Femur (tissue), 1 donor: ENCODE data around the gene CCDC146.
"Not testable (repeated sequence)": the region's sequence is repeated elsewhere in the genome, so short reads cannot be mapped to it uniquely, and the experiment has no call there.

Experiments
- DNase-seq: peaks from one replicate; pipeline ENCODE4 v3.0.0-alpha.2; 2017

The CCDC146 gene

DNA sequence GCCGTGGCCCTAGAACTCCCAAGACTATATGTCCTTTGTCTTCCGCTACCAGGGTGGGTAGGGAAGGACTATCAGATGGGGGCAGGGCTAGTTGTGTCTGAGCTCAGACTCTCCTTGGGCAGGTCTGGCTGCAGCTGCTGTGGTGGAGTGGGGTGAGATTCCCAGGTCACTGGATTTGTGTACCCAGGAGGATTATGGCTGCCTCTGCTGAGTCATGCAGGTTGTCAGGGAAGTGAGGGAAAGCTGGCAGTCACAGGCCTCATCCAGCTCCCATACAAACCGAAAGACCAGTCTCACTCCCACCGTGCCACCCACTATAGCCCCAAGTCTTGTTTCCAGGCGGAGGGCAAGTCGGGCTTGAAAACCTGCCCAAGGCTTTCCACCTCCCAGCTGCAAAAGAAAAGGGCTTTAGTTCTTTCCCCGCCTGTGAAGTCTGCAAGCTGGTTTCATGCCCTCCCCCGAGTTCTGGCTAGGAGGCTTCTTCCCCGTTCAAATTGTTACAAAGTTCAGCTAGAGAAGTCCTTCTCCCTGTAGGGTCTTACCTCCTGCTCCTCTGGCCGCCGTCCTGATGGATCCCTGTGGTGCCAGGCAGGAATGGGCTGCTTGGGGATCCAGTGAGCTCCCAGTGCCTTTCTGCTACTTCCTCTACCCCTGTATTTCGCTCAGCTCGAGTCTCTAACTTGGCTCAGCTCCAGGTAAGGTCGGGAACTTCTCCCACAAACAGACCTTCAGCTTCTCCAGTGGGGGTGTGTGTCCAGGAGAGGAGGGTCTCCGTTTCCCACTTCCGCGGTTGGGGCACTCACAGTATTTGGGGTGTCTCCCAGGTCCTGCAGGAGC is 184.0 kb downstream of the CCDC146 start:
- no peak for DNase-seq

DNA sequence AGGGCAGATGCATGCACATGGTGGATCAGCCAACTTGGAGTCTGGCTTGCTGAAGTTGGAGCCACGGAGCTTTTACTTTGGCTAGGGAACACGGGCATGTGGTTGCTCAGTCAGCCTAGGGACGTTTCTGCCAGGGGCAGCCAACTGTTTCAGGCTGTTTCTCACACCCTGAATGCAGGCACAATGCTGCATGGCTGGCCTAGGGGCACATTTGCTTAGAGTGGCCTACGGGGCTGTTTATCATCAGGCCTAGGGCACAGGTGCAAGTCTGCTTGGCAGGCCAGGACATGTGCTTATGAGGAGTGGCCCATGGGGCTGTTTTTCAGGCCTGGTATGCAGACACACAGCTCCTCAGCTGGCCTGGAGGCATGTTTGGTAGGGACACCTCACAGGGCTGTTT is 186.4 kb downstream of the CCDC146 start:
- peak; percentile 37 for DNase-seq

DNA sequence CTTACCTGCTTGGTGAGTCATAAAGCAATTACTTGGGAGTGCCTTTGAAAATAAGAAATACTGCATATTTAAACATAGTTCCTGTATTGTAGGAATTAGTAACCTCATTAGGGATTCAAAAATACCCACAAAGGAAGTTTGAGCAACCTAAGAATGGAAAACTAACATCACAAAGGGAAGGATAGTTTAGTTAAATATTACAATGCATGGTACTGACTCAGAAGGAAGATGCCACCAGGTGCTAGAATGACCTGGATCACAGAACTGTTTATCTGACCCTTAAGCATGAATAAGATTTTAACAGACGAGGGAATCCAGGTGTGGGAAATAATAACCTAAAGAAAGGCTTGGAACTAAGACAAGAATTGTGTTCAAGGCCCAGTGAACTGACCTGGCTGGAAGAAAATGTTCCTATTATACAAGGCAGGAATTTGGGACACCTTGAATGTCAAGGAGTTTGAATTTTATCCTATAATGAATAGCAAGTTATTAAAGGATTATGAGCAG is 187.4 kb downstream of the CCDC146 start:
- DNase-seq, result no peak

DNA sequence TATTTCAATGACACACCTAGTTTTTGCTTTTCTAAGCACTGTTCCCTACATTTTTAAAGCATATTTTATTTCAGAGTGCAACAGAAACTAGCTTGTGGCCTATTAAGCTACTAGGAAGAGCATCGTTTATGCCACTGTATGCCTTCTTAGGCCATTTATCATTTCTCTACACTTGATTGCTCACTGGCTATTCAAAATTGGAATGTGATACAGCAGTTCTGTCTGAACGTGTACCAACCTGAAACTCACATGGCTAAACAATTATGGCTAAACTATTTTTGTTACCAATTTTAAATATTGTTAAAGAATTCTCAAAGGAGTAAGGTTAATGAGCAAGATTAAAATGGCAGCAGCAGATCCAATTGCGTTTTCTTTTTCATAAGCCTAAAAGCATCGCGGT is 188.6 kb downstream of the CCDC146 start:
- no peak for DNase-seq

DNA sequence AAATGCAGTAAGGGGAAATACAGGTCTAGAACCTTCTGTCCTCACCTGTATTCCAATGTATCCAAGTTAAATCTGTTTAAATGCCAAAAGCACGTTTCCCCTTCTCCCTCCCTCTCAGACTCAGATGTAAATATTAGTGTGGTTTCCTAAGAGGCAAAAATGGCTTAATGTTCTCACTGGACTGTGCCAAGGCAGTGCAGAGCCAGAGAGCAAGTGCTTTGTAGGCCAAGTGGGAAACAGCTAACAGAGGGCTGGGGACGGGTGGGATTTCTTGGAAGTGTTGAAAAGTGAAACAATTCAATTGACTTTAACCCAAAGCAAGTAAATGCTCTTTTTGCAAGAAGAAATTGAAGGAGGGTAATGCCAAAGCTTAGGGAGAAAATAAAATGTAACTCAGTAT is 190.7 kb downstream of the CCDC146 start:
- DNase-seq, result peak; percentile 71

DNA sequence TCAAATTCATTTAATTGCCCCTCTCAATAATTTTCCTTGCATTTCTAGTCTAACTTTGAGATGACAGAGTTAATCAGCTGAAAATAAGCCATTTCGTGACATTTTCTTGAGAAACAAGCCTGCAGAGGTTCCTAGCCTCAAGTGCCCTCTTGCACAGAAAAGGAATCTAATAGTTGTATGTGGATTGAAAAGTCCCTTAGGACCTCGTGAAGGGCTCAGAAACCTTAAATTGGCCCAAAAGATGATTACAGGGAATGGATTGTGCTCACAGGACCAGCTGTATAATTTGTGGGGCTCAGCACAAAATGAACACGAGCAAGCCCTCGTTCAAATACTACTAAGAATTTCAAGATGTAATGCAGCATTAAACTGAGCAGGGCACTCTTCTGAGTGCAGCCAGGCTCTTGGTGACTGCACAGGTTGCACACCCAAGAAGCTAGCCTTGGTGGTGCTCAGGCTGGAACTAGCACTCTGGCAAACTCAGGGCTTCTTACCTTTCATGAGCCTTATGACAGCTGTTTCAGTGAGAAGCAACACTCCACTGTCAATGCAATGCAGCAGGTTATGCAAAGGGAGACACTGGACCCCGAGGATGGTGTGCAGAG is 191.6 kb downstream of the CCDC146 start:
- no peak for DNase-seq

DNA sequence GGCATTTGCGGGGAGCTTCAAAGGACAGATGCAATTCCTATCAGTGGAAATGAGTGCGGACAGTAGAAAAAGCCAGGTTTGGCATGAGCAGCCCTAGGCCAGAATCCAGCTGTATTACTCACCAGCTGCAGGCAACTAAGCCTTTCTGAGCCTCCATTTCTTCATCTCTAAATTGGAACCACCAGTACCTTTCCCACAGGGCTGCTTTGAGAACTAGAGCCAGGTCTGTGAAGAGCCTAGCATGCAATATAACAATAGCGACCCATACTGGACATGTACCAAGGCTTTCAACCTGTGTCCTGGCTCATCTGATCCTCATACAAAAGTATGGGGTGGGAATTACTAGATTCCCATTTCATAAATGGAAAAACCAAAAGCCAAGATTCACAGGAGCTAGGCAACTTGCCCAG is 192.8 kb downstream of the CCDC146 start:
- DNase-seq, result peak; percentile 81

DNA sequence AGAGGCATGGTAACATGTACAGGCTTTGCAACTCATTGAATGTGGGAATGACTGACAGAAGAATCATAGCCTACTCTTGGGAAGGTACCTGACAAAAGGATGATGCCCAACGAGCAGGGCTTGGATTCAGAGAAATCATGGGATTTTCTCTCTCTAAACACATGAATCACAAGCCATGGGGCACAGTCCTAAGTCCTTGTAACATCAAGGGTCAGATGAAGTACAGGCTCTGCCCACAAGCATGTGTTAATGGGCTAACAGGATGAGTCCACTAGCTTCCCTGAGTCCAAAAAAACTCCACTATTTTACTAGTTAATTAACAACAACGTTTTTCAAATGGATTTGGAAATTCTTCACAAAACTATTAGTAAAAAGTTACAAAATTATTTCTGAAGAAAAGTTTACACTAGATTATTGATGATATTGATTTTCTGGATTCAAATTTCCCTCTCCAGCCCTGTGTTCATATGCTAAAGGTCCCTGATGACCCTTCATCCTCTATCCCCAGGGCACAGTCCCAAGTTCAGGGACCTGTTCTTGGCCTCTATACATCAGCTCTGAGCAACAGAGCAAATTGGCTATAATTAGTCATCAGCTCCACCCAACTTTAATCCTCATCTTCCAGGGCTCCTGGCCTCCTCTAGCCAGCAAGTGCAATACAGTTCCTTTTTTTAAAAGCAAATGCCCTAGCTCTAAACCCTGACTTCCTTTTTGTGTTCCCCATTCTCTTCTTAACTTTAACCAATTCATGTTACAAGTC is 194.0 kb downstream of the CCDC146 start:
- no peak for DNase-seq

DNA sequence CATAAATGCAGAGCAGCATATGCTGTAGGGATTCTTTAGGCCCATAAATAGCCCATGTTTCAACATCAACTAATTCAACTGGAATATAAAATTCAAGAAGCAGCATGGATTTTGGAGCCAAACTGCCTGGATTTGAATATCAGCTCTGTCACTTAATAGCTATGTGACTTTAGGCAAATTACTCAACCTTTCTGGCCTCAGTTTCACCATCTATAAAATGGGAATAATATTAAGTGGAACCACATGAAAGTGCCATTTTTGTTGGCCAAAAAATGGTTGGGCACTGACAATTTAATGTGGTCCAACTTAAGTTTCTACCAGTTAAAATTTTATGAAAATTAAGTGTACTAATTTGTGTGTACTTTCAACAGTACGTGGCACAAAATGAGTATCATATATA is 195.6 kb downstream of the CCDC146 start:
- DNase-seq, result no peak

DNA sequence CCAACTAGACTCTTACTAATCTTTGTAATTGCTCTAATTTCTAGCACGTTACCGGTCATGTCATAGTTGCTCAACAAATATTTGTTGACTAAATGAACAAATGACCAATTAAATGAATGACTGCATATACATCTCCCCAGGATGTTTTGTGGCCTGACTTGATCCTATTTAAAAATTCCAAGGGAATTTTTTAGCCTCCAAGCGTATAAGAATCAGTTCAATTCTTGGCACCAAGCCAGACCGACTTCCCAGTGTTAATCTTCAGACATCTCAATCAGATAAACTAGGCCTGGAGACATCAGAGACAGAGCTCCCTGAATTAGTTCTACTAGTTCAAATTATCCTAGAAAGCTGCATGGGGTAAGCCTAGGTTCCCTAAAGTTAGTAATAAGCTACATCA is 197.7 kb downstream of the CCDC146 start:
- no peak for DNase-seq

DNA sequence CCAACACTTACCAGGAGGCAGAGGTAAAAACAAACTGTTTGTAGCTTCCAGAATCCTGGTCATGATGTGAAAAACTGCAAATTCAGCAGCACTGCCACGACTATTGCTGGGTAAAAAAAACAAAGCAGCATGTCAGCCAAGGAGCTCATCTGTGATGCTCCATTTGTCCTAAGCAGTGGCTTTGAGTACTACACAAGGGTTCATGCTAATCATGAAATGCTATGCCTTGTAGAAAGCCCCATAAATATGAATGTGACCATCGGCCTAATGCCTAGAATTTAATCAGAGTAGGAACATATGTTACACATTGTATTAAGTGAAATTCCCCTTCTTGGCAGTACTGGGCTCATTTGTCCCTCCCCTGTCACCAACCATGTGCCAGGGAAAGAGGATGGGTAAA is 198.3 kb downstream of the CCDC146 start:
- DNase-seq, result no peak

DNA sequence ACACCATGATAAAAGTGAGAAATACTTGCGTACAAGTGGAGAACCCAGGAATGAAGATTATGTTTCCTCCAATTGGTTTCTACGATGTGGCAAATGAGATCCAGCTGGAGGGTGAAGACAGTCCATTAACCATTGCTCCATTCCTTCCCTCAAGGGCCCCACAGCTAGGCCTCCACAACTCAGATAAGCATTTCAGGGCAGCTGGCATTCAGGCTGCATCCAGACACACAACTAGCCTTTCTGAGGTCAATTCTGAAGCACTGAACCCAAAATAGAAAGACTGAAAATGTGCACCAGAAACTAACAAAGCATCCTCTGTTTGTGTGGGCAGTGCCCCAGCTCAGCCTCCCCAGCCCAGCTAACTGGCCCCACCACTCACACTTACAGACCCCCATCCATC is 198.9 kb downstream of the CCDC146 start:
- no peak for DNase-seq

DNA sequence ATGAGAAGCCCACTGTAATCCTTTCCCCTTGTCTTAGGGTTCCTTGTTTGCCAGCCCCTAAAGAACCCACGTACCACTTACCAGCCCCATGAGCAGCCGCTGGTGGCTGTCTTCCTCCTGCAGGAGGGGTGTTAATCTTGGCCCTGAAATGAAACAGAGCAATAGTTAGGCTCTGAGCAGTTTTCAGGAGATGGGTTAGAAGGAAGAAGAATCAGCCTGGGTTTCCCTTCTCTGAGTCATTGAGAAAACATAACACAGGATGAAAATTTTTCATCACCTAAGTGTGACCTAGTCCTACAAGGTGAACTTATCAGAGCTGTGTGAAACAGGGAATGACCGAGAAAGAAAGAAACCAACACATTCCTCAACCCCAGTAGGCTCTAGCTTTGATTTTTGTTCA is 203.7 kb downstream of the CCDC146 start:
- no peak for DNase-seq

DNA sequence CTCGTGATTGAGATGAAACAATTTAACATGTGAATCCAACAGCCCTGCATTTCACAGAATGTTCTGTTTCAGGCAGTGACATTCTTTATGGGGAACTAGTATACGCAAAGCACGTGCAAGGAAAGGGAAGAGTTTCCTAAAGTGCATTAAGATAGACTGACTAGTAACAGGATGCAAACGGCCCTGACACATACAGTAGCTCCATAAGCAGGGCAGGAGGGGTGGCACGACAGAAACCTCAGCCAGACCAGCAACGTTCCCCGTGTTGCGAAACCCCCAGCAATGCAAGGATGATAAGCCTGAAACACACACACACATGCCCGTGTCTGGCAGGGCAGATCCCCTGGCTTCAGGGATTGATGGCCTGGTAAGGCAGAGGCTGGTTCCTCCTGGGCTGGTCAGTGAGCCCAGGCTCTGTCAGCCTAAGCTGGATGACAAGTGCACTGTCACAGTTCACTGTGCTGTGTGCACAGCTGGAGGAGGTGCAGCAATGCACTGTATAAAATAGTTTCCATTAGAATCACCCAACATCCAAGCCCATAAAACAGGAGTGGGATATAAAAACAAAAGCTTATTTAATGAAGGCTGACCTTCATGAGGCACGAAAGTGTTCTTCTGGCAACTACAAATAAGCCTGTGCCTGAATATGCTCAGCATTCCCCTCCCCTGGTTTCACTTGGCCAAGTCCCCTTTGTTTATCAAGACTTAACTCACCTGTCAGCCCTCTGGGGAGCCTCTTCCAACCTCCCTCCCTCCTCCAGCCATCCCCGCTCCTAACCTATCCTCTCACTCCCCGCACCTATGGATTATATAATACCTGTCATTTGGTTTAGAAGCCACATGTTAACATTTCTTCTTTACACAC is 204.9 kb downstream of the CCDC146 start:
- no peak for DNase-seq

DNA sequence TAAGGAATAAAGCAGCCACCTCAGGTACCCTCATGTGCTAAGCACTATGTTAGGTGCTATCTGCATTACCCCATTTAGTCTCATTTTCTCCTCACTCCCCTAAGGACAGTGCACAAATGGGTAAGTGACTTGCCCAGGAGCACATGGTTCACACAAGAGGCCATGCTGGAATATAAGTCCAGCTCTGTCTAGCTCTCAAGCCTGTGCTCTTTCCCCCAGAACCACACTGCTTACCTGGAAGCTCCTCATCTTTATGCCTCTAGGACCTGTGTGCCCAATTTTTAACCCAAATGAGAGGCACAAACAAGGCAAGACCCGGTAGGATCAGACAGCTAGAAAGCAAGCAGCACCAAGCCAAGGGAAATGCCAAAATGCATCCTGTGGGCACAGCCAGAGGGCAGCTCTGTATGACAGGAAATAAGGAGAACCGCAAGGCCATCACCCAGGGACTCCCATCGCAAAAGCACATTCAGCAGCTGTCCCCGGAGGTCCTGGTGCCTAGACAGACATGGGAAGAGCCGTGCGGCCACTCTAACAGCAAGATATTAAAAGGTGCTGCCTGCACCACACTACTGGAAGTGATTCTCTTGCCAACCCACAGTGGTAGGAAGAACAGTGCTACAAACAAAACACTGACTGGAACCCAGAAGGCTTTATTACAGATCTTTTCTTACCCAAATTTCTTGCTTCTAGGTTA is 205.7 kb downstream of the CCDC146 start:
- DNase-seq, result no peak

DNA sequence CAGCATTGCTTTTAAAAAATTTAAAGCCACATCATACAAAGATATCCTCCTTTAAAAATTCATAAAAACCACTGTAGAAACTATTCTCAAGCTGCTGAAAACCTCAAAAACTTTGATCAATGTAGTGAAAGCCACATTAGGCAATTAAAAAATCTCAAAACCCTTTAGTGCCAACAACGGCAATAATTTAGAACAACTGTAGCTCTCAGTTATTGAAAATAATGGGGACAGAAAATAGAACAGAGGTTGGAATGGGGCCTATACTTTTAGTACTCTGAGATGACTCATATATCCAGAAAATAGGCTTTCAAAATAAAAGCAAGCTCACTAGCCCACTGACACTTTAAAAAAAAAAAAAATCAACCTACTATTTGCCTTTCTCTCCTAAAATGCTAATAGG is 206.3 kb downstream of the CCDC146 start:
- no peak for DNase-seq

DNA sequence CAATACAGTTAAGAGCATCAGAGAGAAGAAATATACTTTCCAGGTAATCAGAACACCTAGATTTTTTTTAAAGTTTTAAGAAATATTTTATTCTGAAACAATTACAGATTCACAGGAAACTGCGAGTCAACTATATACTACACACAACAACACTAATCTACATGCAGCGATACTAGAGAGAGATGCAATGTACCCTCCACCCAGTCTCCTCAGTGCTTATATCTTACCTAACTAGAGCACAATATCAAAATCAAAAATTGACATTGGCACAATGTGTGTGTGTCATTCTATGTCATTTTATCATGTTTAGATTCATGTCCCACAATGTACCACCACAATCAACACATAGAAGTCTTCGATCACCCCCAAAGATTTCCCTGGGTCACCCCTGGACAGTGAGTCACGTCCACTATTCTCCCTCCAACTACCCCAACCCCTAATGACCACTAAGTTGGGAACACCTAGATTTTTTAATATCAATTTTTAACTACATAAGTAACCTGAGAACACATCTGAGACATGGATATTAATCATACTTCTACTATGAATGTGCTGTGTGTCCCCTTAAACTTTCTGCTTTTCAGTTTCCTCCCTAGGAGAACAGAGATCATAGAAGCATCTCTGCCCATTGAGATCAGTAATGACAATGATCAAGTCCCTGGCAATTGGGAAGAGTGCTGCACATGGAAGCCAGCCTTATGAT is 207.2 kb downstream of the CCDC146 start:
- DNase-seq, result no peak

DNA sequence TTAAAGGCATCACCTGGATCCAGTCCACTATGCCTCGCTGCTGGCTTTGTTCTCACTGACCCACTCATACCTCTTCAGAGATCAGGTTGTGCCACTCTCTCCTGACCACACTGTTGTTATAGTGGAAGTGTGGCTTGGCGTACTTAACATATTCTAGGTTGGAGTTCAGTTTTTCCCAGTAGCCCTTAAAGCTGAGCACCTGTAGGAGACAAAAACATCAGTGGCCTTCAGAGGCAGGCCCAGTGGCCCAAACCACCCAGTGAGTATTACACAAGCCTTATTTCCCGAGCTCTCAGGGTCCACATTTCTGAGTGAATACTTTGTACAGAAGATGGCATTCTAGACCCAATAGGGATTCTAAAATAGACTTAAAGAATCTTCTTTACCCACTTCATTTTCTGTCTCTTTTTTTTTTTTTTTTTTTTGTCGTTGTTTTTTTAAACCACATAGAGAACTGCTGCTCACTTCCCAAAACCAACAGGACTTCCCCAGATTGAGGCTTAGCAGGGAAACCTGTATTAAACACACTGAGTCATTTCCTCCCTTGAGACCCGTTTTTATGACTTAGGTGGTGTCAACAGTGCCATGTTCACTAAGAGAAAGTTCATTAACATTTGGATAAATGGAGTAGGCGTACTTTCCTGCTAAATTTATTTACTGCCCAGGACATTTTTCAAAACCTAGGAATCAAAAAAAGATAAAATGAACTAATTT is 207.9 kb downstream of the CCDC146 start:
- DNase-seq, result no peak

DNA sequence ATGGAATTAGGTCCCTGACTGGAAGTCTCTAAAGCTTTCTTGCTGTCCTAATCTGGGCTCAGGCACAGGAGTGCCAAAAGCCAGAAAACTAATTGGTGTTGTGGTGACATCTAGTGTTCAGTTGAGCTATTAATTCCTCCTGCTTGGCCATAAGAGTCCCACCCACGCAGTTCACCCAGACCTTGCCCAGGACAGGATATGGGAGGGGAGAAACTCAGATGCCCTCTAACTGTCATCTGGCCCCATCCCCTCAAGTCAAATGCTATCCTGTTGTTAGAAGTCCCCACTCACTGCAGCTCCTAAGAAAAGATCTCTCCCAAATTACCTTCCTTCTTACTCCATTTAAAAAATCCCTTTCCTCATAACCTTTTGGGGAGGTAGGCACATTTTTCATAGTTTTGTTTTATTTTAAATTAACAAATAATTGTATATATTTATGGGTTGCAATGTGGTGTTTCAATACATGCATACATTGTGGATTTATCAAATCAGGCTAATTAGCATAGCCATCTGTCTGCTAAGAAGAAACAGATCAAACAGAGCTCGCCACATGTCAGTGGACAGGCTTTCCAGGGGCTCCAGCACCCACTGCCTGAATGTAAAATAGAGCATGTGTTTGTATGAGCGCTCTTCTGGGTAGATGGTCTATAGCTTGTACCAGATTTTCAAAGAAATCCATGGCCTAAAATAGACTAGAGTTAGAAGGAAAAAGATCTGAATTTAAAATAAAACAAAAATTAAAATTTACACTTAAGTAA is 209.7 kb downstream of the CCDC146 start:
- DNase-seq, result peak; percentile 86

DNA sequence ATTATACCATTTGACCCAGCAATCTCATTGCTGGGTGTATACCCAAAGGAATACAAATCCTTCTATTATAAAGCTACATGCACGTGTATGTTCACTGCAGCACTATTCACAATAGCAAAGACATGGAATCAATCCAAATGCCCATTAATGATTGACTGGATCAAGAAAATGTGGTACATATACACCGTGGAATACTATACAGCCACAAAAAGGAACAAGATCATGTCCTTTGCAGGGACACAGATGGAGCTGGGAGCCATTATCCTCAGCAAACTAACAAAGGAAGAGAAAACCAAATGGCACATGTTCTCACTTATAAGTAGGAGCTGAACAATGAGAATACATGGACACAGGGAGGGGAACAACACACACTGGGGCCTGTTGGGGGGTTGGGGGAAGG is 211.6 kb downstream of the CCDC146 start:
- not testable (repeated sequence) for DNase-seq
